K562 (cell line): ENCODE results near the gene DNAJC9. TPM values are rescaled to one million over a fixed set of nuclear protein-coding genes. Genes with fewer than 3 reads are reported as not detected.

Experiments
- BHLHE40 ChIP-seq: IDR thresholded peaks from 2 replicates; pipeline ENCODE4 v1.6.1; 2011; ENCODE audit warnings: low read length, improper control_type of control experiment
- BRD4 ChIP-seq: fragments of 200-600 bp; sonication (generic); IDR thresholded peaks from 2 replicates; pipeline ENCODE4 v1.6.1; 2017; ENCODE audit warnings: inconsistent platforms
- CBFA2T2 ChIP-seq: fragments of 450-650 bp; conservative IDR thresholded peaks from 2 replicates; pipeline ENCODE4 v1.6.1; 2017; ENCODE audit warnings: mild to moderate bottlenecking
- HNRNPH1 ChIP-seq: fragments of 200-400 bp; formaldehyde crosslinking; optimal IDR thresholded peaks from 2 replicates; pipeline ENCODE3; 2017; ENCODE audit warnings: low read depth, mild to moderate bottlenecking, low read length, moderate library complexity
- MCM7 ChIP-seq, 2 experiments: fragments of 450-650 bp; IDR thresholded peaks; 2 replicates each; pipeline ENCODE4 v1.6.1; 2016 to 2018
- NR1H2 ChIP-seq: sonication (generic); formaldehyde crosslinking; IDR thresholded peaks from 2 replicates; pipeline ENCODE4 v1.4.0; 2020; ENCODE audit warnings: mild to moderate bottlenecking, missing genetic modification reagents
- PML ChIP-seq: IDR thresholded peaks from 2 replicates; pipeline ENCODE4 v1.6.1; 2012; ENCODE audit warnings: low read length, inconsistent platforms
- RNF219 ChIP-seq: fragments of 250-450 bp; sonication (Bioruptor Pico); IDR thresholded peaks from 2 replicates; pipeline ENCODE4 v1.5.0; 2022; ENCODE audit warnings: mild to moderate bottlenecking
- THRA ChIP-seq: fragments of 450-650 bp; IDR thresholded peaks from 2 replicates; pipeline ENCODE4 v1.6.1; 2017; ENCODE audit warnings: mild to moderate bottlenecking, moderate library complexity
- ZBTB40 ChIP-seq, 2 experiments: fragments of 450-650 bp in 1 of 2; sonication (generic) in 1 of 2; formaldehyde crosslinking in 1 of 2; IDR thresholded peaks; 2 replicates each; pipeline versions ENCODE4 v1.7.1 to v1.9.0; 2016 to 2022; ENCODE audit warnings: inconsistent platforms in 1 of 2, mild to moderate bottlenecking in 1 of 2, missing genetic modification reagents in 1 of 2
- ZNF134 ChIP-seq: fragments of 250-450 bp; sonication (Bioruptor Pico); conservative IDR thresholded peaks from 2 replicates; pipeline ENCODE4 v1.4.0; 2020
- ZNF830 ChIP-seq: fragments of 250-450 bp; sonication (Bioruptor Pico); IDR thresholded peaks from 2 replicates; pipeline ENCODE4 v1.5.0; 2021; ENCODE audit warnings: mild to moderate bottlenecking
- polyA plus RNA-seq, 8 experiments: library from polyadenylated mRNA; depleted of rRNA in 4 of 8; stranded (reverse) in 5 of 8; unstranded in 3 of 8; fragments of >200 nt; fragmentation: Nextera tagmentation in 2 of 8; fragmentation: Illumina TruSeq in 1 of 8; extraction: Ambion mirVana in 2 of 8; extraction: Trizol in 1 of 8; gene quantifications; 2 replicates each; pipeline versions ENCODE4 v1.2.1 to v1.2.3, GENCODE V29; 2011 to 2014; ENCODE audit warnings: inconsistent platforms in 1 of 8, missing spikeins in 1 of 8
- total RNA-seq, 7 experiments: library from RNA; depleted of rRNA in 6 of 7; stranded (reverse); fragments of >200 nt in 6 of 7; fragmentation: Illumina TruSeq in 2 of 7; extraction: Trizol in 2 of 7; gene quantifications; 2 replicates each; pipeline versions ENCODE4 v1.2.1 to v1.2.3, GENCODE V29; 2011 to 2021; ENCODE audit warnings: low replicate concordance in 1 of 7
- TF ChIP-seq, protein P1 (sequence below): sonication (generic); formaldehyde crosslinking; IDR thresholded peaks from 2 replicates; pipeline ENCODE4 v1.5.0; 2020; ENCODE audit warnings: missing genetic modification reagents

The DNAJC9 gene
- total and polyA plus RNA-seq, 9 of the 15 experiments (the other 6 are each of a cell fraction or from before 2014, with no cell fraction given): 66.7 to 133 (median 102) TPM

DNA sequence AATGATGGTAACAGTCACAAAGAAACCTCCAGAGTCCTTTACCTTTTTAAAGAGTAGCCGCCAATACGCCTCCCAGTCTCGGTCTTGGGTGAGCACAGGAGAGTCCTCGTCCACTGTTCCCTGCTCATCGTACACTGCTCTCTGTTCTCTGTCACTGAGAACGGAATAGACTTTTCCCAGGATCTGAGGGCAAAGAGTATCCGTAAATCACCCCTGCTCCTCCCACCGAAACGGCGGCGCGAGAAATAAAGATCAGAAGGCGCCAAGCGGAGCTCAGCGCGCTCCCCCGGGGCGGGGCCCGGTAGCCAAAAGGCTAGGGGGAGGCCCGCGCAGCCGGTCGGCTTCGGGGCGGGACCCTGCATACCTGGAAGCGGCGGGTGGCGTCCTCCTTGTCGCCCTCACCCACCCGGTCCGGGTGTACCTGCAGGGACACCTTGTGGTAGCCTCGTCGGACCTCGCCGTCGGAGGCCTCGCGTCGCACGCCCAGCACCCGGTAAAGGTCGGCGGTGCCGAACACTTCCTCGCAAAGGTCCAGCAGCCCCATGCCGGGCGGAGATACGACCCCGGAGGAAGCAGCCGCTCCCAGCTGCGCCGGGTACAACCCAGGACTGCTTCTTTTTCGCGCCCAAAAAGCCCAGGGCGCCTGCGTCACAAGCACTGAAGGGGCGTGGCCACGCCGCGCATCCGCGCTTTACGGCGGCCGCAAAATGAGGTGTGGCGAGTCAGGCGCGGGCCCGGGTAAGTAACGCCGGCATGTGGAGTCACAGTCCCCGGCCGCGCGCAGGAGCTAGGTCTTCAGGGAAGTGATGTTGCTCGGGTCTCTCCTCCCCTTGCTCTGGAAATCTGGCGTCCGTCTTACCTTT, at the start of gene DNAJC9 (continued):
- TF ChIP-seq ZBTB40 (IDR thresholded peaks at IDR 0.05) (peak; percentile 36), ZBTB40 (CRISPR knock-in tag; IDR thresholded peaks at IDR 0.05) (no peak), HNRNPH1 (no peak), ZNF830 (peak; percentile 95; the same call in 1 of the 2 replicates), CBFA2T2 (no peak), BRD4 (no peak; the same call in none of the 2 replicates), MCM7 (IDR thresholded peaks at IDR 0.05) (no peak), PML (peak; percentile 92), THRA (no peak), NR1H2 (CRISPR knock-in tag) (no peak; the same call in none of the 2 replicates), RNF219 (CRISPR knock-in tag) (peak; percentile 56; the same call in 1 of the 2 replicates), ZNF134 (CRISPR knock-in tag) (no peak), BHLHE40 (no peak)
- TF ChIP-seq, protein P1, sequence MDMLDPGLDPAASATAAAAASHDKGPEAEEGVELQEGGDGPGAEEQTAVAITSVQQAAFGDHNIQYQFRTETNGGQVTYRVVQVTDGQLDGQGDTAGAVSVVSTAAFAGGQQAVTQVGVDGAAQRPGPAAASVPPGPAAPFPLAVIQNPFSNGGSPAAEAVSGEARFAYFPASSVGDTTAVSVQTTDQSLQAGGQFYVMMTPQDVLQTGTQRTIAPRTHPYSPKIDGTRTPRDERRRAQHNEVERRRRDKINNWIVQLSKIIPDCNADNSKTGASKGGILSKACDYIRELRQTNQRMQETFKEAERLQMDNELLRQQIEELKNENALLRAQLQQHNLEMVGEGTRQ (CRISPR knock-in tag): peak; percentile 32; the same call in 1 of the 2 replicates
